Astrocyte (in vitro differentiated cells and primary cell): Measurements from ENCODE around the gene SGCA.

Experiments used
- EZH2 ChIP-seq: IDR thresholded peaks from 2 replicates; pipeline ENCODE4 v1.6.1; 2012; ENCODE audit warnings: mild to moderate bottlenecking, low read length, inconsistent platforms; ENCODE audit not compliant: insufficient read depth
- TF ChIP-seq, protein P1 (sequence below): IDR thresholded peaks from 2 replicates; pipeline ENCODE4 v1.5.1; 2011; ENCODE audit warnings: low read depth, mild to moderate bottlenecking, inconsistent platforms, low read length, moderate library complexity; ENCODE audit not compliant: insufficient read depth

DNA sequence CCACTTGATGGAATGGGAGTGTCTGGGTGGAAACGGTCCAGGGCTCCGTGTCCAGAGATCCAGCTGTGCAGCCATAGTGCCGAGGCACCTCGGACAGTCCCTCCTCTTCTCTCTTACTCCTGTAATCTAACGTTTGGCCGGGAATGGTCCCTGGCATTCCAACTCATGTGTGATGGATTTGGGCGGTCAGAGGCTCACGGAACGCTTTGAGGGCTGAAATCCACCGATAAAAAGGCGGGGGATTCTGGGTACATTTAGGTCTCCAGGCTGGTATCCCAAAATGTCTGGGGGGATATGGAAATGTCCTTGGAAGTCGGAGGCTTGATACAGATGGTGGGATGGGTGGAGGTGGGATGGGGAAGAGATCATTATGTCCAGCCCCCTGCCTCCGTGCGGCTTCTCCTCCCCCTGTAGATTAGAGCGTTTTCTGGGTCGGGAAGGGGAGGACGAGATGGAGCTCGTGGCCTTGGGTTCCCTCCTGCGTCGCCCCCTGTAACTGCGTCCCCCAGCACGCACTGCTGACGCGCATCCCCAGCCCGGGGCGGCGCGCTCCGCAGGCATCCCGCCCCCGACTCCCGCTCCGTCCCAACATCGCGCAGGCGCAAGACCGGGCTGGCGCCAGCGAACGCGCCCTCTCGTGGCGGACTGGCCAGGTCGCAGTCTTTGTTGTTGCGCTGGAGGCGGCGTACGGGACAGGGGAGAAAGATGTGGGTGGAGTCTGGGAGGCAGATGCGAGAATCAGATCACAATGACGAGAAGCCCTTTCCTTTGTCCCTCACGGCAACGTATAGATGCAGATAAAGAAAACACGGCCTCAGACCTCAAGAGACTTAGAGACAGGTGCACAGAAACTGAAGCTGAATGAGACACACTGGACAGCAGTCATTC lies 4.5 kb upstream of the SGCA start:
- TF ChIP-seq, protein P1, sequence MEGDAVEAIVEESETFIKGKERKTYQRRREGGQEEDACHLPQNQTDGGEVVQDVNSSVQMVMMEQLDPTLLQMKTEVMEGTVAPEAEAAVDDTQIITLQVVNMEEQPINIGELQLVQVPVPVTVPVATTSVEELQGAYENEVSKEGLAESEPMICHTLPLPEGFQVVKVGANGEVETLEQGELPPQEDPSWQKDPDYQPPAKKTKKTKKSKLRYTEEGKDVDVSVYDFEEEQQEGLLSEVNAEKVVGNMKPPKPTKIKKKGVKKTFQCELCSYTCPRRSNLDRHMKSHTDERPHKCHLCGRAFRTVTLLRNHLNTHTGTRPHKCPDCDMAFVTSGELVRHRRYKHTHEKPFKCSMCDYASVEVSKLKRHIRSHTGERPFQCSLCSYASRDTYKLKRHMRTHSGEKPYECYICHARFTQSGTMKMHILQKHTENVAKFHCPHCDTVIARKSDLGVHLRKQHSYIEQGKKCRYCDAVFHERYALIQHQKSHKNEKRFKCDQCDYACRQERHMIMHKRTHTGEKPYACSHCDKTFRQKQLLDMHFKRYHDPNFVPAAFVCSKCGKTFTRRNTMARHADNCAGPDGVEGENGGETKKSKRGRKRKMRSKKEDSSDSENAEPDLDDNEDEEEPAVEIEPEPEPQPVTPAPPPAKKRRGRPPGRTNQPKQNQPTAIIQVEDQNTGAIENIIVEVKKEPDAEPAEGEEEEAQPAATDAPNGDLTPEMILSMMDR, result peak; percentile 77
- no peak for TF ChIP-seq EZH2
